AG04450 (cell line): ENCODE measurements around the gene REP15. TPM values are rescaled to one million over a fixed set of nuclear protein-coding genes. Genes with fewer than 3 reads are reported as not detected.

ENCODE experiments used
- CTCF ChIA-PET: fragments of 300-600, 350-600 bp; formaldehyde crosslinking; extraction: SDS; loops from one replicate; lab custom pipeline; 2022; ENCODE audit warnings: antibody characterized with exemption, inconsistent platforms; lab: Charles Lee
- POLR2A ChIA-PET: fragments of 350-600 bp; formaldehyde crosslinking; extraction: SDS; loops from one replicate; lab custom pipeline; 2021; ENCODE audit warnings: antibody characterized with exemption, inconsistent platforms; lab: Yijun Ruan, JAX
- DNase-seq: peaks from one replicate; pipeline ENCODE4 v3.0.0-alpha.2; 2011; ENCODE audit warnings: low read depth, low spot score
- H3K27ac ChIP-seq: one replicate; pipeline ENCODE4 v1.5.1; 2012; ENCODE audit warnings: low read depth, low read length, control low read depth
- H3K27me3 ChIP-seq: one replicate; pipeline ENCODE4 v1.6.0; 2012; ENCODE audit warnings: low read length; ENCODE audit not compliant: control insufficient read depth, insufficient read depth
- H3K4me3 ChIP-seq: 2 replicates; pipeline ENCODE4 v1.5.1; 2011; ENCODE audit warnings: mild to moderate bottlenecking, low read depth, low read length, control low read depth
- H3K9me3 ChIP-seq: 2 replicates; pipeline ENCODE4 v1.5.1; 2012; ENCODE audit warnings: low read length; ENCODE audit not compliant: control insufficient read depth, insufficient read depth
- polyA plus RNA-seq: library from polyadenylated mRNA; depleted of rRNA; stranded (reverse); fragments of >200 nt; gene quantifications from 2 replicates; pipeline ENCODE4 v1.2.3, GENCODE V29; 2011
- TF ChIP-seq, protein P1 (sequence below): IDR thresholded peaks from 2 replicates; pipeline ENCODE4 v1.5.1; 2011; ENCODE audit warnings: low read depth, low read length, control low read depth, inconsistent platforms

Gene REP15
- polyA plus RNA-seq, 1 experiment: 0.78 TPM

DNA sequence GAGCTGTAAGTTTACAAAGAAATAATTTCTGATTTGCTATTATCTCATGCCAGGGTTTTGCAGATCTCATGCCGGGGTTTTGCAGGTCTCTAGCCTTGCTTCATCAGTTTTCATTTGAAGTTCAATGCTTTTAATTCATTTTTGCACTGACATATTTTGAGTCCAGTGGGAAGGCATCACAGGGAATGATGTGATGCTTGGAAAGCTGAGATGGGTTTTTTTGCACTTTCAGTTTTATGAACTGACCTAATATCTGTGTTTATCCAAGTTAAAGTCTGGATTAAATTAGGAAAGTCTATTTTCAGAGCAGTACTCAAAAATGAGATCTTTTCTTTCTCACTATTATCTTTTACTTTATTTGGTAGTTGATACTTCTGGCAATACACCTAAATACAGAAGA is 23.6 kb upstream of the REP15 start:
- Histone ChIP-seq H3K27me3 (no peaks in the 10 kb centered on the region), H3K4me3 (no peak overlapping the region), H3K9me3 (no peaks in the 10 kb centered on the region), H3K27ac (no peak overlapping the region)
- TF ChIP-seq, protein P1, sequence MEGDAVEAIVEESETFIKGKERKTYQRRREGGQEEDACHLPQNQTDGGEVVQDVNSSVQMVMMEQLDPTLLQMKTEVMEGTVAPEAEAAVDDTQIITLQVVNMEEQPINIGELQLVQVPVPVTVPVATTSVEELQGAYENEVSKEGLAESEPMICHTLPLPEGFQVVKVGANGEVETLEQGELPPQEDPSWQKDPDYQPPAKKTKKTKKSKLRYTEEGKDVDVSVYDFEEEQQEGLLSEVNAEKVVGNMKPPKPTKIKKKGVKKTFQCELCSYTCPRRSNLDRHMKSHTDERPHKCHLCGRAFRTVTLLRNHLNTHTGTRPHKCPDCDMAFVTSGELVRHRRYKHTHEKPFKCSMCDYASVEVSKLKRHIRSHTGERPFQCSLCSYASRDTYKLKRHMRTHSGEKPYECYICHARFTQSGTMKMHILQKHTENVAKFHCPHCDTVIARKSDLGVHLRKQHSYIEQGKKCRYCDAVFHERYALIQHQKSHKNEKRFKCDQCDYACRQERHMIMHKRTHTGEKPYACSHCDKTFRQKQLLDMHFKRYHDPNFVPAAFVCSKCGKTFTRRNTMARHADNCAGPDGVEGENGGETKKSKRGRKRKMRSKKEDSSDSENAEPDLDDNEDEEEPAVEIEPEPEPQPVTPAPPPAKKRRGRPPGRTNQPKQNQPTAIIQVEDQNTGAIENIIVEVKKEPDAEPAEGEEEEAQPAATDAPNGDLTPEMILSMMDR: no peak
- ChIA-PET POLR2A (no interaction called here), CTCF (interaction anchor here (1.6 to 1.7 kb wide), 2 partner anchors 20 to 248 kb away, joined by 4 to 6 read pairs; no protein-coding TSS in a partner anchor)
- DNase-seq: no peak

GRCh38 chr12:27673101-27673718 is 23.0 kb upstream of the REP15 start:
- no peak for DNase-seq
- ChIA-PET CTCF (interaction anchor here (1.7 kb wide), 1 partner anchor 21 kb away, joined by 4 read pairs; no protein-coding TSS in a partner anchor), POLR2A (no interaction called here)
- H3K9me3 ChIP-seq: no peaks in the 10 kb centered on the region
- no peak overlapping the region for H3K27ac ChIP-seq
- TF ChIP-seq, protein P1: no peak
- H3K27me3 ChIP-seq: no peaks in the 10 kb centered on the region
- no peak overlapping the region for H3K4me3 ChIP-seq

GRCh38 chr12:27674989-27675388 is 21.3 kb upstream of the REP15 start:
- ChIA-PET POLR2A (no interaction called here), CTCF (interaction anchor here (0.5 to 1.4 kb wide), 4 partner anchors 15 to 163 kb away, joined by 3 to 5 read pairs (median 3); no protein-coding TSS in a partner anchor)
- no peak overlapping the region for H3K27ac ChIP-seq
- DNase-seq: no peak
- H3K4me3 ChIP-seq: no peak overlapping the region
- TF ChIP-seq, protein P1: no peak
- no peaks in the 10 kb centered on the region for H3K27me3 ChIP-seq
- H3K9me3 ChIP-seq: no peaks in the 10 kb centered on the region

DNA sequence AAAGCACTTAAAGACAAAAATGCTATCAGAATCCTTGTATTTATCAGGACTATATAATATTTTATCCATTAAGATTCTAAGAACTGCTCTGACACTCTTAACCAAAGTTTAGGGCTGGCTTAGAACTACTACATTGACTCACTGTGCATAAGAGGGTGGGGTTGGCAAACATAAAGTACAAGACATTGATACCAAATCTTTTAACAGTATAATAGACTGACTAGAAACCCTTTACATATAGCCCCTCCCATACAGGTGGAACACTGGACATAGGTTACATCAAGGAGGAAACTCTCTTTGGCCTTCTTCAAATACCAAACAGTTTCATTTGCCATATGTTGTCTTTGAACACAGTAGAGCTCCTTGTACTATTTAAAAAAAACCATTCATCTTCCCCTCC is 15.6 kb upstream of the REP15 start:
- no peak for DNase-seq
- TF ChIP-seq, protein P1: no peak
- H3K27me3 ChIP-seq: no peaks in the 10 kb centered on the region
- ChIA-PET CTCF (no interaction called here), POLR2A (no interaction called here)
- no peaks in the 10 kb centered on the region for H3K9me3 ChIP-seq
- no peak overlapping the region for H3K4me3 ChIP-seq
- H3K27ac ChIP-seq: no peak overlapping the region

DNA sequence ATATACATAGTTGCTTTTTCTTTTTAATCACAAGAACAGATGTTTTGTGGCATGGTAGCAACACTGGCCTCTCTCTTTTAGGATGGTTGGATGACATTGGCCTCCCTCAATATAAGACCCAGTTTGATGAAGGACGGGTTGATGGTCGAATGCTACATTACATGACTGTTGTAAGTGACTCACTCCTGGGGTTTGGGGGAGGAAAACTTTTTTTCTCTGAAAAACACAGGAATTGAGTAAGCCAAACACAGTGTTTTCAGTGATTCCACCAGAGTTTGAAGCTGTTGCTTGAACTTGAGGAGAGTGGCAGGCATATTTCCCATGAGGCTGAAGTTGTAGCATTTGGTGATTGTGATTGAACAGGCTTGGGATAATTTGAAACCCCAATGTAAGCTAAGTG is 13.7 kb upstream of the REP15 start:
- Histone ChIP-seq H3K27ac (no peak overlapping the region), H3K27me3 (no peaks in the 10 kb centered on the region), H3K4me3 (no peak overlapping the region), H3K9me3 (no peaks in the 10 kb centered on the region)
- ChIA-PET POLR2A (no interaction called here), CTCF (interaction anchor here (1.2 kb wide), 1 partner anchor 21 kb away, joined by 3 read pairs; no protein-coding TSS in a partner anchor)
- peak; percentile 13 for DNase-seq
- TF ChIP-seq, protein P1: no peak
